ENCODE measurements around the gene TMBIM6.
"Not testable (repeated sequence)": the region's sequence is repeated elsewhere in the genome, so short reads cannot be mapped to it uniquely, and the experiment has no call there.

TMBIM6 gene

DNA sequence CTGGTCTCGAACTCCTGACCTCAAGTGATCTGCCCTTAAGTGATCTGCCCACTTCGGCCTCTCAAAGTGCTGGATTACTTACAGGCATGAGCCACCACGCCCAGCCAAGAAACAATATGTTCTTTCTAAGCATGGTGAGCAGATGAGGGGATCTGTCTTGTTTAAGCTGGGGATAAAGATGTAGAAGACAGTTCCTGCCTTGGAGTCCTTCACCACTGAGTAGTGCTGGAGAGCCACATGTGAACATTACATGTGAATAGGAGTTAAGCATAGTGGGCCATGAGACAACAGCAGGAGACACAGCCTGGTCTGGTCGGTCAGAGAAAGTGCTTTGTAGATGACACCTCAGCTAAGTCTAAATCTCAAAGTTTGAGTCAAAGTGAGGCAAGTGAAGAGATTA is 26.0 kb downstream of the TMBIM6 start:
- Histone ChIP-seq H3K4me3 (ENCODE audit: low read depth, low read length) (no peak overlapping the region), H3K4me1 (ENCODE audit: control insufficient read depth, insufficient read depth, low read length) (no peaks in the 10 kb centered on the region), H3K36me3 (ENCODE audit: control insufficient read depth in 2 of 2, insufficient read depth in 1 of 2, low read length in 2 of 2) (peaks cover 5 to 29% of the 10 kb centered on the region in 2 experiments), H3K9me3 (ENCODE audit: control insufficient read depth, insufficient read depth, low read depth, low read length) (no peaks in the 10 kb centered on the region), H3K27ac (ENCODE audit: extremely low read depth, low read depth, low read length) (no peak overlapping the region)
- ChIA-PET CTCF (interaction anchor here (0.6 to 3.6 kb wide), 5 partner anchors 10 to 395 kb away, joined by 3 to 16 read pairs (median 6); partner anchors contain the start of gene TMBIM6), POLR2A (interaction anchor here (3.5 kb wide), 1 partner anchor 26 kb away, joined by 11 read pairs; the partner anchor contains the start of gene TMBIM6)
- no peak for TF ChIP-seq ZNF274 (IDR thresholded peaks at IDR 0.05; ENCODE audit: low read length)
- no peak for TF ChIP-seq ZNF274 (tag by site-specific recombination; IDR thresholded peaks at IDR 0.05; ENCODE audit: borderline replicate concordance)
- no peak for TF ChIP-seq KLF10 (tag by site-specific recombination; IDR thresholded peaks at IDR 0.05)
- 0 out of 2 replicates have a peak, but pooled peaks have one; percentile 27 for TF ChIP-seq ZNF600 (tag by site-specific recombination; IDR thresholded peaks at IDR 0.05)
- no peak for TF ChIP-seq MZF1 (tag by site-specific recombination; IDR thresholded peaks at IDR 0.05; ENCODE audit: borderline replicate concordance)

DNA sequence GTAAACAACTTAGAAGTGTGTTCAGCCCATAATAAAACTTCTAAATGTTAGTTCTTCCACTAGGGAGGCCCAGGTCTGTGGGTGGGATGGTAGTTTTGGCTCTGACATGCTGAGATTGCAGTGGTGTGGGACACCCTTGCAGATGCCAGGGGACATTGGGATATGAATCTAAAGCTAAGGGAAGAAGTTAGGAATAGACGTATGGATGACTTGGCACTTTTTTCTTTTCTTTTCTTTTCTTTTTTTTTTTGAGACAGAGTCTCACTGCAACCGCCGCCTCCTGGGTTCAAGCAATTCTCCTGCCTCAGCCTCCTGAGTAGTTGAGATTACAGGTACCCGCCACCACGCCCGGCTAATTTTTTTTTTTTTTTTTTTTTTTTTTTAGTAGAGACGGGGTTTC is 31.7 kb downstream of the TMBIM6 start:
- not testable (repeated sequence) for H3K27ac ChIP-seq (ENCODE audit: extremely low read depth, low read depth, low read length); H3K9me3 ChIP-seq (ENCODE audit: control insufficient read depth, insufficient read depth, low read depth, low read length); H3K36me3 ChIP-seq (ENCODE audit: control insufficient read depth in 2 of 2, insufficient read depth in 1 of 2, low read length in 2 of 2); H3K4me1 ChIP-seq (ENCODE audit: control insufficient read depth, insufficient read depth, low read length); H3K4me3 ChIP-seq (ENCODE audit: low read depth, low read length)
- ChIA-PET POLR2A (interaction anchor here (0.7 kb wide), 1 partner anchor 43 kb away, joined by 4 read pairs; no protein-coding TSS in a partner anchor), CTCF (interaction anchor here (0.7 to 2.9 kb wide), 8 partner anchors 9 to 282 kb away, joined by 3 to 16 read pairs (median 4); partner anchors contain the start of gene TMBIM6)

DNA sequence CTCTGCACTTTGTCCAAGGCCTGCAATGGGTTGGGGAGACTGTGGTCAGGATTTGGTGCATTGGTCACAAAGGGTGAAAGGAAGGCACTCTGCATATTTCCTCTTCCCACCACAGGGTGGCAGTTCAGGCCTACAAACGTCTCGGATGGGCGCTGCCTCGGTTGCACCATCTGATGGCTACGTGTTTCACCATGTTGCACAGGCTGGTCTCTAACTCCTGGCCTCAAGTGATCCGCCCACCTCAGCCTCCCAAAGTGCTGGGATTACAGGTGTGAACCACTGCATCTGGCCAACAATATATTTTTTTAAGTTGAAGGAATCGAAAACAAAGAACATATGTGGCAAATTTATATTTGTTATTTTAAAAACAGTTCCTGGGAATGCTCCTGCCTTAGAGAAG is 35.1 kb downstream of the TMBIM6 start:
- Histone ChIP-seq H3K27ac (ENCODE audit: extremely low read depth, low read depth, low read length) (no peak overlapping the region), H3K36me3 (ENCODE audit: control insufficient read depth in 2 of 2, insufficient read depth in 1 of 2, low read length in 2 of 2) (no peaks in the 10 kb centered on the region), H3K9me3 (ENCODE audit: control insufficient read depth, insufficient read depth, low read depth, low read length) (no peaks in the 10 kb centered on the region), H3K4me3 (ENCODE audit: low read depth, low read length) (no peak overlapping the region), H3K4me1 (ENCODE audit: control insufficient read depth, insufficient read depth, low read length) (no peaks in the 10 kb centered on the region)
- ChIA-PET POLR2A (no interaction called here), CTCF (interaction anchor here (0.6 to 5.3 kb wide), 12 partner anchors 8 to 949 kb away, joined by 4 to 96 read pairs (median 10); partner anchors contain the start of gene NCKAP5L)
- 0 out of 2 replicates have a peak, but pooled peaks have one; percentile 58 for TF ChIP-seq KLF16 (tag by site-specific recombination; IDR thresholded peaks at IDR 0.05)
- TF ChIP-seq, protein P1, sequence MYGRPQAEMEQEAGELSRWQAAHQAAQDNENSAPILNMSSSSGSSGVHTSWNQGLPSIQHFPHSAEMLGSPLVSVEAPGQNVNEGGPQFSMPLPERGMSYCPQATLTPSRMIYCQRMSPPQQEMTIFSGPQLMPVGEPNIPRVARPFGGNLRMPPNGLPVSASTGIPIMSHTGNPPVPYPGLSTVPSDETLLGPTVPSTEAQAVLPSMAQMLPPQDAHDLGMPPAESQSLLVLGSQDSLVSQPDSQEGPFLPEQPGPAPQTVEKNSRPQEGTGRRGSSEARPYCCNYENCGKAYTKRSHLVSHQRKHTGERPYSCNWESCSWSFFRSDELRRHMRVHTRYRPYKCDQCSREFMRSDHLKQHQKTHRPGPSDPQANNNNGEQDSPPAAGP (tag by site-specific recombination; IDR thresholded peaks at IDR 0.05), result peak; percentile 39; the same call in 1 of the 2 replicates
- TF ChIP-seq SCRT1 (tag by site-specific recombination; IDR thresholded peaks at IDR 0.05; ENCODE audit: borderline replicate concordance), result peak; percentile 59; the same call in 1 of the 2 replicates
- TF ChIP-seq ZEB2 (tag by site-specific recombination; IDR thresholded peaks at IDR 0.05), result peak; percentile 50
- peak; percentile 50; the same call in 1 of the 2 replicates for TF ChIP-seq ZBTB17 (tag by site-specific recombination; IDR thresholded peaks at IDR 0.05)
- TF ChIP-seq KLF10 (tag by site-specific recombination; IDR thresholded peaks at IDR 0.05), result peak; percentile 59
- no peak for TF ChIP-seq ZNF416 (tag by site-specific recombination; IDR thresholded peaks at IDR 0.05)
- TF ChIP-seq ZNF335 (tag by site-specific recombination; conservative IDR thresholded peaks at IDR 0.05), result 0 out of 2 replicates have a peak, but pooled peaks have one; percentile 12
- TF ChIP-seq SCRT2 (tag by site-specific recombination; IDR thresholded peaks at IDR 0.05), result peak; percentile 74
- TF ChIP-seq ZNF2 (tag by site-specific recombination; IDR thresholded peaks at IDR 0.05), result peak; percentile 82
- no peak for TF ChIP-seq ZFP3 (tag by site-specific recombination; IDR thresholded peaks at IDR 0.05; ENCODE audit: low read depth)
- no peak for TF ChIP-seq ZNF626 (tag by site-specific recombination; IDR thresholded peaks at IDR 0.05)
- TF ChIP-seq, protein P2, sequence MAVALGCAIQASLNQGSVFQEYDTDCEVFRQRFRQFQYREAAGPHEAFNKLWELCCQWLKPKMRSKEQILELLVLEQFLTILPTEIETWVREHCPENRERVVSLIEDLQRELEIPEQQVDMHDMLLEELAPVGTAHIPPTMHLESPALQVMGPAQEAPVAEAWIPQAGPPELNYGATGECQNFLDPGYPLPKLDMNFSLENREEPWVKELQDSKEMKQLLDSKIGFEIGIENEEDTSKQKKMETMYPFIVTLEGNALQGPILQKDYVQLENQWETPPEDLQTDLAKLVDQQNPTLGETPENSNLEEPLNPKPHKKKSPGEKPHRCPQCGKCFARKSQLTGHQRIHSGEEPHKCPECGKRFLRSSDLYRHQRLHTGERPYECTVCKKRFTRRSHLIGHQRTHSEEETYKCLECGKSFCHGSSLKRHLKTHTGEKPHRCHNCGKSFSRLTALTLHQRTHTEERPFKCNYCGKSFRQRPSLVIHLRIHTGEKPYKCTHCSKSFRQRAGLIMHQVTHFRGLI (tag by site-specific recombination; IDR thresholded peaks at IDR 0.05), result peak; percentile 33; the same call in 1 of the 2 replicates
- TF ChIP-seq, protein P3, sequence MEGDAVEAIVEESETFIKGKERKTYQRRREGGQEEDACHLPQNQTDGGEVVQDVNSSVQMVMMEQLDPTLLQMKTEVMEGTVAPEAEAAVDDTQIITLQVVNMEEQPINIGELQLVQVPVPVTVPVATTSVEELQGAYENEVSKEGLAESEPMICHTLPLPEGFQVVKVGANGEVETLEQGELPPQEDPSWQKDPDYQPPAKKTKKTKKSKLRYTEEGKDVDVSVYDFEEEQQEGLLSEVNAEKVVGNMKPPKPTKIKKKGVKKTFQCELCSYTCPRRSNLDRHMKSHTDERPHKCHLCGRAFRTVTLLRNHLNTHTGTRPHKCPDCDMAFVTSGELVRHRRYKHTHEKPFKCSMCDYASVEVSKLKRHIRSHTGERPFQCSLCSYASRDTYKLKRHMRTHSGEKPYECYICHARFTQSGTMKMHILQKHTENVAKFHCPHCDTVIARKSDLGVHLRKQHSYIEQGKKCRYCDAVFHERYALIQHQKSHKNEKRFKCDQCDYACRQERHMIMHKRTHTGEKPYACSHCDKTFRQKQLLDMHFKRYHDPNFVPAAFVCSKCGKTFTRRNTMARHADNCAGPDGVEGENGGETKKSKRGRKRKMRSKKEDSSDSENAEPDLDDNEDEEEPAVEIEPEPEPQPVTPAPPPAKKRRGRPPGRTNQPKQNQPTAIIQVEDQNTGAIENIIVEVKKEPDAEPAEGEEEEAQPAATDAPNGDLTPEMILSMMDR (tag by site-specific recombination; IDR thresholded peaks at IDR 0.05), result peak; percentile 97
- TF ChIP-seq ZNF214 (tag by site-specific recombination; IDR thresholded peaks at IDR 0.05; ENCODE audit: borderline replicate concordance), result no peak
- peak; percentile 93 for TF ChIP-seq ZNF654 (tag by site-specific recombination; IDR thresholded peaks at IDR 0.05; ENCODE audit: low read depth)
